Fibroblast of skin of back (primary cell): ENCODE data around the gene CASZ1. TPM values are rescaled to one million over a fixed set of nuclear protein-coding genes. Genes with fewer than 3 reads are reported as not detected.
A peak's percentile ranks its signal among the peaks of the same experiment; 100 is the strongest.

Experiments
- DNase-seq: peaks from one replicate; pipeline ENCODE4 v3.0.0-alpha.2; 2013
- polyA plus RNA-seq, 2 experiments: library from polyadenylated mRNA; unstranded; fragments of 120-200 nt; gene quantifications; one replicate each; pipeline ENCODE4 v1.2.1, GENCODE V29; 2013; ENCODE audit not compliant: insufficient read length in 2 of 2

Gene CASZ1
- polyA plus RNA-seq (2013, experiment 1 of 2; ENCODE audit: insufficient read length): 4.9 TPM
- polyA plus RNA-seq (2013, experiment 2 of 2; ENCODE audit: insufficient read length): 6.2 TPM

- peak; percentile 88 for DNase-seq
Measured at GRCh38 chr1:10796029-10796944, at the start of gene CASZ1. TSS of gene CASZ1 (minus strand) at chr1:10796646. CDS start at chr1:10693889, 102,757 bp downstream.

- DNase-seq: no peak
Measured at GRCh38 chr1:10843697-10844096, 47.3 kb upstream of the CASZ1 start.

- DNase-seq: no peak
Measured at GRCh38 chr1:10841118-10841517, 44.7 kb upstream of the CASZ1 start.

GRCh38 chr1:10839188-10839770 lies 42.8 kb upstream of the CASZ1 start:
- no peak for DNase-seq

DNA sequence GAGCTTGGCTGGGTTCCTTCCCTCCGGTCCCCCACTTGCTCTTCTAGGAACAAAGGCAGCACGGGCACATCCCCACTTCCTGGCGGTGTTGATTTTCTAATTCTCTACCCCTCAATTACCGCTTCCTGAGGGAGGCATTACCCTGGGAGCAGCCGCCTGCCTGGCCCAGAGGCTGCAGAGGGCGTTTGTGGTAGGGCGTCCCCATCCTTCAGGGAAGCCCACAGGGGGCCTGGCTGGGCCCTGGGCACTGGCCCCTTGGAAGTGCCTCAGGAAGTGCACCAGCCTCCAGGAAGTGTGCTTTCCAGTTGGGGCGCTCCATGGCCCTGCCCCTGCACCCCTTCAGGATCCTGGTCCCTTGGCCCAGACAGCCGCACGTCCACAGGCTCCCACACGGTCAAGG lies 42.1 kb upstream of the CASZ1 start:
- DNase-seq: no peak

DNA sequence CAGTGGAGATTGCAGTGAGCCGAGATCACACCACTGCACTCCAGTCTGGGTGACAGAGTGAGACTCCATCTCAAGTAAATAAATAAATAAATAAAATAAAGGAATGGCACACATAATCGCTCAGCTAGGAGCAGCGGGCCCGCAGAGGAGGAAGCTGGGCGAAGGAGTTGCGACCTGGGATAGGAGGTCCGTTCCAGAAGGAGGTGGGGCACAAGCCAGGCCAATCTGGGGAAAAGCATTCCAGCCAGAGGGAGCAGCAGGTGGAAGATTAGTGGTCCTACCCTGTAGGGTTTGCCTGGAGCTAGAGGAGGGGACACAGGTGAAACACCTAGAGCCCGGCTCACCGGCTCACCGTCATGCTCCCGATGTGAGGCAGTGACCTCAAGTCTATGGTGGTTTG lies 40.3 kb upstream of the CASZ1 start:
- DNase-seq: no peak

DNA sequence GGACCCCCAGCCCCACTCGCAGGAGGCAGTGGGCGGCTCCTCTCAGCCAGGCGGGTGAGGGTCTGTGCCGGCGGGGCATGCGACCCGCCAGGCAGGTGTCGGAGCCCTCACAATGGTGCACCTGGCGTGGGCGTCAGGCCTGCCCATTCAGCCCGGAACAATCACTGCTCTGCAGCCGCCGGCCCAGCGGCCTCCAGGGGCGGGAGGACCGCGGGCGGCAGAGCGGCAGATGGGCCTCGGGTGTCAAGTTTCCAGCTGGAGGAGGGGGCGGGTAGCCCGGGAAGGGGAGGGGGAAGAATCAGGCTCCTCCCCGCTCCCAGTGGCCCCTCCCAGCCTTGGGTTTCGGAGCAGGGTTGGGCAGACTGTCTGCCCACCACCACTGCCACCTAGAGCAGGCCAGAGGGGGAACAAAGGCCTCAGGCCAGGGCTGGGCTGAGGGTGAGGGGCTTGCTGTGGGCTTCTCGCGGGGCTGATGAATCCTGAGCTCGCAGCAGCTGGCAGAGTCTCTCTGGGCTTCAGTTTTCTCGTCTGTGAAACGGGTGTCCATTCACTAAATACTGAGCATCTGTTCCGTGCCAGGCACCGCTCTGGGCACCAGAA lies 39.5 kb upstream of the CASZ1 start:
- DNase-seq: peak; percentile 49

DNA sequence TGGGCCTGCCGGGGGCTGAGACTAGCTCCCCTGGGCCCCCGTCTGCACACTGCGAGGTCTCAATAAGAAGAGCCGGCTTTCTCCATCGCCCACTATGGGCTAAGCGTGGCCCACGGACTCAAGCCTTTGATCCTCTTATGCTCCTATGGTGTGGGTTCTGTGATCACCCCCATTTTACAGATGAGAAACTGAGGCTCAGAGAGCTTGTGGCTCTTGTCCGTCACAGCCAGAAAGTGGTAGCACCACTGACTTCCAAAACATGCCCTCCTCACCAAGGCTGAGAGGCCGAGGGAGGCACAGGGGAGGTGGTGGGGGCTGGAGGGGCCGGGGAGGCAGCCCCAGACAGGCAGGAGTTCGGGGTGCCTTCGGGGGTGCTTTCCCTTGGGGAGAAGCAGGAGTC lies 39.0 kb upstream of the CASZ1 start:
- DNase-seq: no peak

- no peak for DNase-seq
Measured at GRCh38 chr1:10834770-10835412, 38.4 kb upstream of the CASZ1 start.

DNA sequence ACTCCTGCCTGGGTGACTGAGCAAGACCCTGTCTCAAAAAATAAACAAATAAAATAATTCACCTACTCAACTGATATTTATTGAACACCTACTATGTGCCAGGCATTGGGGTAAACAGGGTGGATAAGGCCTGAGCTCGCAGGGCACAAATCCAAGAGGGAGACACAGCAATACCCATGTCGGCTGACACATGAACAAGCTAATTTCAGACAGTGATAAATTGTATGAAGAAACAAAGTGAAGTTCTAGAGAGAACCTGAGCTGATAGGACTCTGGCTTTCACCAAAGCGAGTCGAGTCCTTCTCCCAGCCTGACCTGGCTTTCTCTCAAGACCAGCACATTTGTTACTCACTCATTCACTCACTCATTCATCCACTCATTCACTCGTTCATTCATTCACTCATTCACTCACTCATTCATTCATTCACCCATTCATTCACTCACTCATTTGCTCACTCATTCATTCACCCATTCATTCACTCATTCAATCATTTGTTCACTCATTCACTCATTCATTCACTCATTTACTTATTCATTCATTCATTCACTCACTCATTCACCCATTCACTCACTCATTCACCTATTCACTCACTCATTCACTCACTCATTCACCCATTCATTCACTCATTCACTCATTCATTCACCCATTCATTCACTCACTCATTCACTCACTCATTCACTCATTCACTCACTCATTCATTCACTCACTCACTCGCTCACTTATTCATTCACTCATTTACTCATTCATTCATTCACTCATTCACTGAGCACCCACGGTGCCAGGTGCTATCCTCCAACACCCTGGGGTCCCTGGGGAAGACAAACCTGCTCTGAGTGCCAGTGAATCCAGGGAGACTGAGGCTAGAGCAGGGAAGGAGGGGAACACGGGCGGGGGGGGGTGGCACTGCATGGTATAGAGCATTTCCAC lies 37.4 kb upstream of the CASZ1 start:
- peak; percentile 3 for DNase-seq

DNA sequence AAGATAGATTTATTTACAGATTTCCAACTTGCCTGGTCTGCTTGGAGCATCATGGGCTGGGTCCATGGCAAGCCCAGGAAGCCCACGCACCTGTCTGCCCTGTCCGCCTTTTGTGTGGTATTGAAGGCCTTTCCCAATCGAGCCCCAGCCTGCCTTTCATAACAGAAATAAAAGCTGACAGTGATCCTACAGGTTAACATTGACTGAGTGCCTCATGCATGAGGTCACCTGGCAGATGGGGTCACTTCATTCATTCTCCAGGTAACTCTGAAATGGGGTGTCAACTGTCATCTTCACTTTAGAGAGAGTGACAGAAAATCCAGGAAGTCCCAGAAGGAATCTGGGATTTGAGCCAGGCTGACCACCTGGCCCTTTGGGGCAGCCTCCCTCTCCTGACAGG lies 36.3 kb upstream of the CASZ1 start:
- DNase-seq: no peak

DNA sequence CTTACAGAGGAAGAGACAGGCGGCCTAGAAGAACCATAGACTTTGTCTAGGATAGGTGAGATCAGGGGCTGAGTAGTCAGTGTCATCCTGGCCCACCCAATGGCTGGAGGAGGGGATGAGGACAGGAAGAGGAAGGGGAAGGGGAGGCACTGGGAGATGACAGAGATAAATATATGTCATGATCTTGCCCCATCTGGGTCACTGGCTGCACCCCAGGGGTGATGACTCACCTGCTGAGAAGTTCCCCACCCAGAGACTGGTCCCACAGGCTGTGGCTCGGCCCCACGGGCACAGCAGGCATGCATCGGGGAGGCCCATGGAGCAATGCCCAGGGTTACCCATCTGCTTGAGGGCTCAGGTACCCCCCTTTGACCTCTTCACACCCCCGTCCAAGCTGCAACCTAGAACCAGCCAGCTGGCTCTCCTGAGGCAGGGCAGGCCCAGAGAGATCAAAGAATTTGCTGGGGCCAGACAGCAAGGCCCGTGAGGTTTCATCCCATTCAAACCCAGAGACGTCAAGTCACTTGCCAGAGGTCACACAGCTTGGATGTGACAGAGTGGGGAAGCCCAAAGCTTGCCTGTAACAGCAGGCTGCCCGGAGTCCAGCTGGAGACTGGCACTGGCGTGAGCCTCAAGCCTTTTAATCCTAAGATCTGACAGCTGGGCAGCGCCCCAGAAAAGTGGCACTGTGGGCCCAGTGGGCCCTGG lies 34.7 kb upstream of the CASZ1 start:
- DNase-seq: peak; percentile 40

- no peak for DNase-seq
Measured at GRCh38 chr1:10829965-10830515, 33.6 kb upstream of the CASZ1 start.

- DNase-seq: no peak
Measured at GRCh38 chr1:10829067-10829818, 32.8 kb upstream of the CASZ1 start.

- DNase-seq: no peak
Measured at GRCh38 chr1:10827377-10828333, 31.2 kb upstream of the CASZ1 start.

- no peak for DNase-seq
Measured at GRCh38 chr1:10825592-10825991, 29.1 kb upstream of the CASZ1 start.

DNA sequence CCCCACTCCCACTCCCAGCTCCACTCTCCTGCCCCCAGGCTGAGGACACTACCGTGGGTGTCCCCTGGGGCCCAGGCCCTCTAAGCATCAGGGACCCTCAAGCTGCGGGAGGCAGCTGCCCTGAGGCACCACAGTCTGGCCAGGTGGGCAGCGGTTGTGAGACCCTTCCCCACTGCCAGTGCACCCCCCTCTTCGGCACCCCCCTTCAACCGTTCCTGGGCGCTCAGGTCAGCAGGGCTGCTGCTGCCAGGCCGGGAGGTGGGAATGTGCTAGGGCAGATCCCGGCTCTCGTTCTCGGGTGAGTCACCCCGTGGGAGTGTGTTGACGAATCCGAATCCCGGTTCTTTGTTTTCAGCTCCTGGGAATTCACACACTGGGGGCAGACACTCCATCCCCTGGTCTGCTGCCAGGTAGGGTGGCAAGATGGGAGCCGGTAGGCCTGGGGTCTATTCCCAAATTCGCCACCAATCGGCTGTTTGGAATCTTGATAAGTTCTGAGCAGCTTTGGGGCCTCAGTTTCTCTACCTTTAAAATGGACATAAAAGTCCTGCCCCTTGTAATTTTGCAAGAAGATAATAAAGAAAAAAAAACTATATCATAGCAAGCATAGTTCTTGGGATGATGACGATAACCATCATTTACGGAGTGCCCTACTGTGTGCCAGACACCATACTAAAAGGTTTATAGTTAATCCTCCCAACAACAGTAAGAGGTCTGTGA lies 28.5 kb upstream of the CASZ1 start:
- peak; percentile 50 for DNase-seq

DNA sequence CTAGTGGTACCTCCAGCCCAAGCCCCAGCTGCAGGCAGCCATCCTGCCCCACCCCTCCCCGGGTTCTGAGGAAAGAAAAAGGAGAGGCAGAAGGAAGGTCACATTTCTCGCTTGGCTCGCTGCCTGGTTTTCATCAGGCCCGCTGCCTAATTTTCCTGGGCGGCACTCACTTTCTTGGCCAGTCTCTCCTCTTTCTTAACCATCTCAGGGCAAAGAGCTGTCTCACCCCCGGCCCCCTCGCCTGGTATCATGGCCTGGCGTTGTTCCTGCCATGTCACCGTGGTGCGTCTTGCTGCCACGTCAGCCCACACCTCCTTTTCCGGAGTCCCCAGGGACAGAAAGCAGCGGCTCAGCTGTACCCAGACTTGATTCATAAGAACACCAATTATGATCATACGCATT lies 26.6 kb upstream of the CASZ1 start:
- no peak for DNase-seq
